GM10847 (cell line): Measurements from ENCODE around the gene ADRA2B.

ENCODE experiments used
- POLR2A ChIP-seq: IDR thresholded peaks from 2 replicates; pipeline ENCODE4 v1.6.1; 2011; ENCODE audit not compliant: insufficient read length; ENCODE audit errors: extremely low read depth

ADRA2B gene

GRCh38 chr2:96131813-96132745 is 15.7 kb upstream of the ADRA2B start:
- no peak for TF ChIP-seq POLR2A

- TF ChIP-seq POLR2A = no peak
Observed at GRCh38 chr2:96131152-96131812, 14.9 kb upstream of the ADRA2B start.

GRCh38 chr2:96130483-96130882 is 14.1 kb upstream of the ADRA2B start:
- no peak for TF ChIP-seq POLR2A

DNA sequence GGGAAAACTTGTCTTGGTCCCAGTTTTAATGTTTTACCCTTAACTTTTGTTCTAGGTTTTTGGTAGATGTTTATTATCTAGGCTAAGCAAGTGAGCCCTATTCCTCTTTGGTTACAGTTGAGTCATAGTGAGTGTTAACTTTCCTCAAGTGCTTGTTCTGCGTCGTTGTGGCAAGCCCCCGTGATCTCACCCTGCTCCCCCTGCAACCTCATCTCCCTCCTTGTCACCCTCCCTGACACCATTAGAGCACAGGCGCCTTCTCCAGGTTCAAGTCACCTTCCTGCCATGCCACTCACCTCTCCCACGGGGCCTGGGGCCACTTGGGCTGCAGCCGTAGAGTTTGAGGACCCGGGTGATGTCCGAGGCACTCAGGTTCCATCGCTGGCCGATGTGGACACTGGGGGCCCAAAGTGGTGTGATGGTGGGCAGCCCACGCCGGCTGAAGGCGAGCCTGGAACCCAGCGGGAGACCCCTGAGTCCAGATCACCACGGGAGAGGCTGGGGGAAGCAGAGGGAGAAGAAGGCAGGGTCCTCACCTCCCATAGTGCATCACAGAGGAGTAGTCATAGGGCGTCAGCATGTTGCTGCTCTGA is 13.3 kb upstream of the ADRA2B start:
- TF ChIP-seq POLR2A = no peak

- no peak for TF ChIP-seq POLR2A
Observed at GRCh38 chr2:96128456-96128855, 12.1 kb upstream of the ADRA2B start.

GRCh38 chr2:96124406-96125265 is 8.3 kb upstream of the ADRA2B start:
- TF ChIP-seq POLR2A = no peak

DNA sequence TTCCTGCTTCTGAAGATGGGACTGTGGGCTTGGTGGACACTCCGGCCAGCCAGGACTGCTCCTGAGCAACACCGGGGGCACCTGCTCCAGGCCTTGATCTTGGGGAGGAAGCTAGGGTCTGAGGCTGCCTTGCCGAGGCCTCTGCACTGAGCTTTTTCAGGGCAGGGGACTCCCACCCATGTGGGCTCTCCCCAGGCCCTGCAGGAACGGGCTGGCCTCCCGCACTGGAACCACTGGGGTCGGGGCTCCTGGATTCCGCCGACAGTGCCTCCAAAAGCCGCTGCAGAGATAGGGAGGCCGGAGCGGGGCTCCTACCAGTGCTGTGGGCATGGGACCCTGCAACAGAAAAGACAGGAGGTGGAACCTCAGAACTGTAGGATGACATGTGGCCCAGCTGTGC is 7.6 kb upstream of the ADRA2B start:
- TF ChIP-seq POLR2A = no peak

- no peak for TF ChIP-seq POLR2A
Observed at GRCh38 chr2:96123290-96123689, 6.9 kb upstream of the ADRA2B start.

GRCh38 chr2:96122391-96122790 is 6.0 kb upstream of the ADRA2B start:
- TF ChIP-seq POLR2A = no peak

DNA sequence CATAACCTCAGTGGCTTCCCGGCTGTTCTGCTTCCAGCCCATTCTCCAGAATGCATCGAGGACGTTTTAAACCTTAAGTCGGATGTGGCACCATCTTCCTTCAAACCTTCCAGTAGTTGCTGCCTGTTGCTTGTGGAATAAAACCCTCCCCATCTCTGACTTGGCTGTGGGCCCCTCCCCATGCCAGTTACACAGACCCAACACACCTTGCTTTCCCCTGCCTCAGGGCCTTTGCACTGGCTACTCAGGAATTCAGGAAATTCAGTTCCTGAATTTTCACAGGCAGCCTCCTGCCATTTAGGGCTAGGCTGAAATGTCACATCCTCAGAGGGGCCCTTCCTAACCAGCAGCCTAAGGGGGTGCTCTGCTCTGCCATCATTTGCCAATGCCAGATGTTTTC is 5.0 kb upstream of the ADRA2B start:
- TF ChIP-seq POLR2A = no peak

DNA sequence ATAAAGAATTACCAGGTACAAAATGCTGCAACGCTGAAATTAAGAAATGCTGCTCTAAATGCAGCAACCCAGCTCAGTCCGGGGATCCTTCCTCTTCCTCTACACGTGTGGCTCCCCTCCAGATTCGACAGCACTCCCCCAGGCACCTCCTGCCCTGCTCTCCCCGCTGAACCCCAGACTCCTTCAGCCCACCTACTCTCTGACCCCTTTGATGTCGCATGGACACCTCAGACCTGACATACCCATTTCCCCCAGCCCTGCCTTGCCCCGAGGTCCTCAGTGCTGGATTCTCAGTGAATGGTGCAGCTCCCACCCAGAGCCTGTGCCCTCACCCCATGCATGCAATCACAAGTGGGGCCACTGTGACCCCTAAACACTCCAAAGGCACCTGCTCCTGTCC is 4.6 kb upstream of the ADRA2B start:
- no peak for TF ChIP-seq POLR2A

- TF ChIP-seq POLR2A = no peak
Observed at GRCh38 chr2:96120091-96120720, 3.8 kb upstream of the ADRA2B start.

DNA sequence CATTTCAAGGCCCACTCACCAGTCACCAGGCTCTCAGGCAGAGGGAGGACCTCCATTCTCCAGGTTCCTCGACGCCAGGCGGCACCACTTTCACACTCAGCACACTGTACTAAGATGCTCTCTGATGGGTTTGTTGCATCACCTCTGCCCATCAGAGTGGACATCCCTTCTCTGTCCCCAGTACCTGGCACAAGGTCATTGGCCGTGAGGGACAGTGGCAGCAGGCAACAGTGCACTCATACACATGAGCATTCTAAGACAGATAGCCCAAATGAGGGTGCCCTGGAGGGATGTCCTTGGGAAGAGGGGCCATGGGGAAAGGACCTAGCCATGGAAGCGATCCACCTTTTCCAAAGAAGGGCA is 3.0 kb upstream of the ADRA2B start:
- TF ChIP-seq POLR2A = no peak

DNA sequence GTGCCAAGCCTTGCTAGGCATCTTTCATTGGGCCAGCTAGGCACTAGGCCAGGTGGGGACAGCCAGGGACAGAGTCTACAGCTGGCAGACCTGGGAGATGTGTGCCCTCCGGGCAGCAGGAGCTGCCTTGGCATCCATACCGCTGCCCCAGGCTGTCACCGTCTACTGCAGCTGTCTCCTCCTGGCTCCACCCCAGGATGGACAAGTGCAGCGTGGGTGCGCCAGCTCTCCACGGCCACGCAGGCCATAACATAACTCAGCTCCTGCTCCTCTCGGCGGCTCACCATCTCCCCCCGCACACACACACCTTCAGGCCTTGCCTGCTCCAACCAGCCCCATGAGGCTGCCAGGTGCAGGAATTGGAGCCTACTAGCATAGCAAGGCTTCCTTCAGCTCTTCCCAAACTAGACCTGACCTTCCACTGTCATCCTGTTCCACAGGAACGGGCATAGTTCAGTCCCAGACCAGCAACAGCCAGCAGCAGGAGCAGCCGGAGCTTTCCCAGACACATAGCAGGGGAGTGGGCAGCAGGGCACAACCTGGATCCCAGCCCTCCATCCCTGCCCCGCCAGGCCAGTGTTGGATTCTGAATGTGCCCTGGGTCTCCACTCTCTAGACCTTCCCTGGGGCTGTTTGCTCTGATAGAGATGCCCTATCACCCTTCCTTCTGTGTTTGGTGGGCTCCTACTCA is 2.5 kb upstream of the ADRA2B start:
- no peak for TF ChIP-seq POLR2A

- no peak for TF ChIP-seq POLR2A
Observed at GRCh38 chr2:96117701-96118588, 1.6 kb upstream of the ADRA2B start.
